H9 (cell line): ENCODE measurements around the gene GGNBP2. TPM values are rescaled to one million over a fixed set of nuclear protein-coding genes. Genes with fewer than 3 reads are reported as not detected.

Experiments used
- DNase-seq: peaks from one replicate; pipeline ENCODE4 v3.0.0-alpha.2; 2017
- H2AFZ ChIP-seq: one replicate; pipeline ENCODE4 v1.6.1; 2013; ENCODE audit warnings: mild to moderate bottlenecking, low read length, control low read depth, moderate library complexity
- H2AK5ac ChIP-seq: 2 replicates; pipeline ENCODE4 v1.6.1; 2013; ENCODE audit warnings: low read length, control low read depth, mixed read lengths; ENCODE audit not compliant: insufficient read length
- H2BK120ac ChIP-seq: one replicate; pipeline ENCODE4 v1.6.1; 2013; ENCODE audit warnings: low read depth, mild to moderate bottlenecking, low read length, control low read depth, inconsistent platforms; ENCODE audit not compliant: poor library complexity, severe bottlenecking
- H2BK12ac ChIP-seq: 2 replicates; pipeline ENCODE4 v1.6.1; 2013; ENCODE audit warnings: low read length, control low read depth, mixed read lengths, low read depth; ENCODE audit not compliant: insufficient read length
- H2BK15ac ChIP-seq: 2 replicates; pipeline ENCODE4 v1.6.1; 2013; ENCODE audit warnings: low read depth, low read length, control low read depth
- H2BK20ac ChIP-seq: one replicate; pipeline ENCODE4 v1.6.1; 2013; ENCODE audit warnings: low read depth, mild to moderate bottlenecking, low read length, control low read depth, inconsistent platforms; ENCODE audit not compliant: poor library complexity, severe bottlenecking
- H2BK5ac ChIP-seq: 2 replicates; pipeline ENCODE4 v1.6.1; 2013; ENCODE audit warnings: low read length, control low read depth, mixed read lengths; ENCODE audit not compliant: insufficient read length
- H3K14ac ChIP-seq: 2 replicates; pipeline ENCODE4 v1.6.1; 2013; ENCODE audit warnings: low read length, control low read depth; ENCODE audit not compliant: insufficient read depth
- H3K18ac ChIP-seq: 2 replicates; pipeline ENCODE4 v1.6.1; 2013; ENCODE audit warnings: low read depth, mild to moderate bottlenecking, mixed read lengths, low read length, control low read depth; ENCODE audit not compliant: insufficient read length
- H3K23ac ChIP-seq: 2 replicates; pipeline ENCODE4 v1.6.1; 2013; ENCODE audit warnings: low read length, control low read depth, mixed read lengths, low read depth; ENCODE audit not compliant: insufficient read length
- H3K23me2 ChIP-seq: 2 replicates; pipeline ENCODE4 v1.6.1; 2013; ENCODE audit warnings: low read depth, mild to moderate bottlenecking, mixed read lengths, low read length, control low read depth; ENCODE audit not compliant: insufficient read length, poor library complexity, severe bottlenecking
- H3K27ac ChIP-seq: 2 replicates; pipeline ENCODE4 v1.5.1; 2013; ENCODE audit warnings: low read length, control low read depth, mixed read lengths, low read depth; ENCODE audit not compliant: insufficient read length
- H3K27me3 ChIP-seq: 2 replicates; pipeline ENCODE4 v1.6.1; 2013; ENCODE audit warnings: low read length, control low read depth, inconsistent platforms; ENCODE audit not compliant: insufficient read depth
- H3K4ac ChIP-seq: 2 replicates; pipeline ENCODE4 v1.6.1; 2013; ENCODE audit warnings: low read depth, mild to moderate bottlenecking, control low read depth, inconsistent platforms, low read length, moderate library complexity
- H3K4me1 ChIP-seq: 2 replicates; pipeline ENCODE4 v1.6.1; 2013; ENCODE audit warnings: low read length, control low read depth, inconsistent platforms; ENCODE audit not compliant: insufficient read depth
- H3K4me2 ChIP-seq: 2 replicates; pipeline ENCODE4 v1.6.1; 2013; ENCODE audit warnings: low read length, control low read depth, mixed read lengths; ENCODE audit not compliant: insufficient read length, insufficient read depth
- H3K56ac ChIP-seq: 2 replicates; pipeline ENCODE4 v1.6.1; 2013; ENCODE audit warnings: low read depth, mild to moderate bottlenecking, mixed read lengths, low read length, control low read depth; ENCODE audit not compliant: insufficient read length
- H3K79me1 ChIP-seq: 2 replicates; pipeline ENCODE4 v1.6.1; 2013; ENCODE audit warnings: low read depth, mild to moderate bottlenecking, moderate library complexity, low read length, control low read depth, inconsistent platforms; ENCODE audit not compliant: insufficient read depth, poor library complexity, severe bottlenecking
- H3K79me2 ChIP-seq: 2 replicates; pipeline ENCODE4 v1.6.1; 2013; ENCODE audit warnings: low read length, control low read depth, inconsistent platforms; ENCODE audit not compliant: insufficient read depth
- H3K9ac ChIP-seq: 2 replicates; pipeline ENCODE4 v1.6.1; 2013; ENCODE audit warnings: low read length, control low read depth, mixed read lengths; ENCODE audit not compliant: insufficient read length; ENCODE audit errors: extremely low read depth
- H3K9me3 ChIP-seq: one replicate; pipeline ENCODE4 v1.6.1; 2013; ENCODE audit warnings: low read depth, low read length, inconsistent platforms; ENCODE audit not compliant: control insufficient read depth
- H3T11ph ChIP-seq: one replicate; pipeline ENCODE4 v1.6.1; 2013; ENCODE audit warnings: mild to moderate bottlenecking, low read length, control low read depth, inconsistent platforms
- H4K20me1 ChIP-seq: one replicate; pipeline ENCODE4 v1.6.1; 2013; ENCODE audit not compliant: control insufficient read depth, insufficient read length, insufficient read depth
- H4K5ac ChIP-seq: 2 replicates; pipeline ENCODE4 v1.6.1; 2013; ENCODE audit warnings: low read depth, mild to moderate bottlenecking, mixed read lengths, low read length, control low read depth; ENCODE audit not compliant: insufficient read length
- H4K8ac ChIP-seq: replicated peaks from 2 replicates; pipeline ENCODE4 v1.6.1; 2013; ENCODE audit warnings: low read length, control low read depth, mixed read lengths, low read depth; ENCODE audit not compliant: insufficient read length
- H4K91ac ChIP-seq: 2 replicates; pipeline ENCODE4 v1.6.1; 2013; ENCODE audit warnings: low read depth, mild to moderate bottlenecking, moderate library complexity, mixed read lengths, low read length, control low read depth; ENCODE audit not compliant: insufficient read length
- H3K27ac Mint-ChIP-seq, 3 experiments: 2 replicates in 2 of 3; 3 replicates in 1 of 3; pipeline ENCODE4 v1.8.0; 2020 to 2021; ENCODE audit warnings: mixed read lengths in 3 of 3, mild to moderate bottlenecking in 1 of 3, moderate library complexity in 1 of 3
- H3K27me3 Mint-ChIP-seq: 2 replicates; pipeline ENCODE4 v1.8.0; 2021; ENCODE audit warnings: low read depth, mild to moderate bottlenecking, moderate library complexity, mixed read lengths
- H3K36me3 Mint-ChIP-seq, 3 experiments: 2 replicates in 2 of 3; 3 replicates in 1 of 3; pipeline ENCODE4 v1.8.0; 2020 to 2021; ENCODE audit warnings: low read depth in 3 of 3, mixed read lengths in 3 of 3; ENCODE audit not compliant: insufficient read depth in 1 of 3
- H3K4me1 Mint-ChIP-seq, 2 experiments: 2 replicates each; pipeline ENCODE4 v1.8.0; 2020; ENCODE audit warnings: mixed read lengths in 2 of 2
- H3K4me3 Mint-ChIP-seq, 2 experiments: 2 replicates in 1 of 2; 3 replicates in 1 of 2; pipeline ENCODE4 v1.8.0; 2020 to 2021; ENCODE audit warnings: mild to moderate bottlenecking in 2 of 2, mixed read lengths in 2 of 2, moderate library complexity in 1 of 2
- H3K9me3 Mint-ChIP-seq, 2 experiments: 2 replicates in 1 of 2; 3 replicates in 1 of 2; pipeline ENCODE4 v1.8.0; 2020; ENCODE audit warnings: mild to moderate bottlenecking in 2 of 2, mixed read lengths in 2 of 2, moderate library complexity in 1 of 2
- WGBS: extraction: QIAGEN DNeasy Blood & Tissue Kit; methylation state at CpG from one replicate; pipeline ENCODE4 v1.1.7; 2013; ENCODE audit warnings: missing lambda C conversion rate, low lambda C conversion rate, mixed read lengths; ENCODE audit not compliant: insufficient read length; ENCODE audit errors: extremely low coverage; 5-methylcytosine and 5-hydroxymethylcytosine counted together
- total RNA-seq: library from RNA; stranded (reverse); gene quantifications from 2 replicates; pipeline ENCODE4 v1.2.1, GENCODE V29; 2021
- TF ChIP-seq, protein P1 (sequence below): fragments of 200-600 bp; sonication (generic); conservative IDR thresholded peaks from 3 replicates; pipeline ENCODE4 v1.8.0; 2021; ENCODE audit warnings: antibody characterized with exemption, mild to moderate bottlenecking

GGNBP2 gene
- total RNA-seq, 1 experiment from 2014 or later: 52.8 TPM

GRCh38 chr17:36631022-36631421 lies 86.3 kb downstream of the GGNBP2 start:
- Histone ChIP-seq H3K79me1 (no peaks in the 10 kb centered on the region), H2BK15ac (no peak overlapping the region), H2BK12ac (no peak overlapping the region), H3K23ac (no peak overlapping the region), H2AFZ (no peak overlapping the region), H3K27me3 (no peaks in the 10 kb centered on the region), H2BK5ac (no peak overlapping the region), H2BK20ac (no peak overlapping the region), H3K9me3 (no peaks in the 10 kb centered on the region), H3K79me2 (no peaks in the 10 kb centered on the region), H3T11ph (no peak overlapping the region), H3K18ac (no peak overlapping the region), H4K91ac (no peak overlapping the region), H2BK120ac (no peak overlapping the region), H2AK5ac (no peak overlapping the region), H3K56ac (no peak overlapping the region), H3K4me1 (peaks cover 6% of the 10 kb centered on the region; the same call in 1 of the 2 replicates), H3K23me2 (no peaks in the 10 kb centered on the region), H3K9ac (no peak overlapping the region), H3K14ac (no peak overlapping the region), H3K4me2 (no peak overlapping the region), H3K4ac (no peak overlapping the region), H4K20me1 (no peaks in the 10 kb centered on the region), H4K8ac (no peak overlapping the region), H4K5ac (no peak overlapping the region), H3K27ac (no peak overlapping the region)
- Mint-ChIP-seq H3K4me3 (no peak overlapping the region), H3K4me1 (peaks cover 27 to 60% of the 10 kb centered on the region in 2 experiments), H3K27me3 (peaks cover 51% of the 10 kb centered on the region), H3K36me3 (no peaks in the 10 kb centered on the region; a peak in 1 of 7 replicates), H3K27ac (no peak overlapping the region), H3K9me3 (no peaks in the 10 kb centered on the region)
- WGBS: no CpG with 5 or more reads among the region's 4 CpGs
- TF ChIP-seq, protein P1, sequence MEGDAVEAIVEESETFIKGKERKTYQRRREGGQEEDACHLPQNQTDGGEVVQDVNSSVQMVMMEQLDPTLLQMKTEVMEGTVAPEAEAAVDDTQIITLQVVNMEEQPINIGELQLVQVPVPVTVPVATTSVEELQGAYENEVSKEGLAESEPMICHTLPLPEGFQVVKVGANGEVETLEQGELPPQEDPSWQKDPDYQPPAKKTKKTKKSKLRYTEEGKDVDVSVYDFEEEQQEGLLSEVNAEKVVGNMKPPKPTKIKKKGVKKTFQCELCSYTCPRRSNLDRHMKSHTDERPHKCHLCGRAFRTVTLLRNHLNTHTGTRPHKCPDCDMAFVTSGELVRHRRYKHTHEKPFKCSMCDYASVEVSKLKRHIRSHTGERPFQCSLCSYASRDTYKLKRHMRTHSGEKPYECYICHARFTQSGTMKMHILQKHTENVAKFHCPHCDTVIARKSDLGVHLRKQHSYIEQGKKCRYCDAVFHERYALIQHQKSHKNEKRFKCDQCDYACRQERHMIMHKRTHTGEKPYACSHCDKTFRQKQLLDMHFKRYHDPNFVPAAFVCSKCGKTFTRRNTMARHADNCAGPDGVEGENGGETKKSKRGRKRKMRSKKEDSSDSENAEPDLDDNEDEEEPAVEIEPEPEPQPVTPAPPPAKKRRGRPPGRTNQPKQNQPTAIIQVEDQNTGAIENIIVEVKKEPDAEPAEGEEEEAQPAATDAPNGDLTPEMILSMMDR: no peak
- no peak for DNase-seq
